ENCODE data around the gene RAF1. TPM values are rescaled to one million over a fixed set of nuclear protein-coding genes. Genes with fewer than 3 reads are reported as not detected.

RAF1 gene
- total and polyA plus RNA-seq, 9 of the 15 experiments (the other 6 are each of a cell fraction or from before 2014, with no cell fraction given), result 28.0 to 183 (median 85.6) TPM

GRCh38 chr3:12644331-12644937, 19.5 kb downstream of the RAF1 start (continued):
- TF ChIP-seq, protein P1, sequence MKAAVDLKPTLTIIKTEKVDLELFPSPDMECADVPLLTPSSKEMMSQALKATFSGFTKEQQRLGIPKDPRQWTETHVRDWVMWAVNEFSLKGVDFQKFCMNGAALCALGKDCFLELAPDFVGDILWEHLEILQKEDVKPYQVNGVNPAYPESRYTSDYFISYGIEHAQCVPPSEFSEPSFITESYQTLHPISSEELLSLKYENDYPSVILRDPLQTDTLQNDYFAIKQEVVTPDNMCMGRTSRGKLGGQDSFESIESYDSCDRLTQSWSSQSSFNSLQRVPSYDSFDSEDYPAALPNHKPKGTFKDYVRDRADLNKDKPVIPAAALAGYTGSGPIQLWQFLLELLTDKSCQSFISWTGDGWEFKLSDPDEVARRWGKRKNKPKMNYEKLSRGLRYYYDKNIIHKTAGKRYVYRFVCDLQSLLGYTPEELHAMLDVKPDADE (conservative IDR thresholded peaks at IDR 0.05; ENCODE audit: control insufficient read depth, low read depth, low read length), result no peak
- TF ChIP-seq IRF9 (tag; IDR thresholded peaks at IDR 0.05), result no peak

- peaks cover 26% of the 10 kb centered on the region for H4K20me1 ChIP-seq (replicated peaks; ENCODE audit: control insufficient read depth, insufficient read depth, low read length)
- H3K27me3 ChIP-seq (ENCODE audit: control insufficient read depth in 2 of 2, insufficient read depth in 2 of 2, low read length in 2 of 2), result no peaks in the 10 kb centered on the region
- FAIRE-seq (no peak), ATAC-seq (no peak), DNase-seq (ENCODE audit: extremely low read depth in 1 of 4, low spot score in 3 of 4) (no peak)
- H3K4me1 ChIP-seq (replicated peaks in 1 of 2; ENCODE audit: control insufficient read depth in 2 of 2, insufficient read depth in 2 of 2, low read length in 2 of 2), result peaks cover 10 to 15% of the 10 kb centered on the region in 2 experiments; a peak in 4 of 5 replicates
- 0% methylated on average over 1 of the region's 1 CpG for WGBS (ENCODE audit: insufficient coverage, low coverage, missing lambda C conversion rate)
- BruUV-seq (replicated peaks), result no TSS peak
- no peaks in the 10 kb centered on the region for H3K9me3 ChIP-seq (replicated peaks; ENCODE audit: control insufficient read depth, insufficient read depth, low read depth, low read length)
- H3K9ac ChIP-seq (ENCODE audit: insufficient read depth in 1 of 2, low read depth in 2 of 2, low read length in 2 of 2), result no peak overlapping the region
- no peak overlapping the region for H2AFZ ChIP-seq (ENCODE audit: low read depth, low read length)
- no peak overlapping the region for H3K4me2 ChIP-seq (ENCODE audit: insufficient read depth, low read length)
- peaks cover 85% of the 10 kb centered on the region for H3K79me2 ChIP-seq (ENCODE audit: control insufficient read depth, insufficient read depth, low read length)
- intact Hi-C loops (cut with micrococcal nuclease), result no loop called here
- in situ Hi-C loops (cut with MboI), result no loop called here
- POLR2A ChIA-PET, result interaction anchor here (0.6 to 2.0 kb wide), 4 partner anchors 9 to 29 kb away, joined by 3 to 6 read pairs (median 5); no protein-coding TSS in a partner anchor
- CTCF ChIA-PET (ENCODE audit: low intra/inter-chr PET ratio), result no interaction called here
- no peak overlapping the region for H3K4me3 ChIP-seq
- no peaks in the 10 kb centered on the region for H3K9me1 ChIP-seq (ENCODE audit: control insufficient read depth, insufficient read depth, low read length)
- H3K36me3 ChIP-seq (ENCODE audit: control insufficient read depth, insufficient read depth, low read length), result peaks cover 6% of the 10 kb centered on the region; the same call in 1 of the 3 replicates
- no peak overlapping the region for H3K27ac ChIP-seq (ENCODE audit: extremely low read depth, low read depth, low read length)
- TF ChIP-seq CBFB (CRISPR knock-in tag; IDR thresholded peaks at IDR 0.05) (no peak), RBM34 (IDR thresholded peaks at IDR 0.05; ENCODE audit: borderline replicate concordance, insufficient read depth, low read length) (no peak), JUNB (CRISPR knock-in tag; conservative IDR thresholded peaks at IDR 0.05) (no peak), MED1 (CRISPR knock-in tag; IDR thresholded peaks at IDR 0.05; ENCODE audit: borderline replicate concordance) (no peak), ZFPM2 (CRISPR knock-in tag; IDR thresholded peaks at IDR 0.05) (no peak), ZNF133 (CRISPR knock-in tag; IDR thresholded peaks at IDR 0.05) (no peak), CREB1 (IDR thresholded peaks at IDR 0.05) (no peak), CREB1 (CRISPR knock-in tag; IDR thresholded peaks at IDR 0.05) (no peak), TOE1 (IDR thresholded peaks at IDR 0.05; ENCODE audit: borderline replicate concordance) (no peak), TOE1 (CRISPR knock-in tag; IDR thresholded peaks at IDR 0.05; ENCODE audit: borderline replicate concordance, low read depth) (no peak), SP1 (CRISPR knock-in tag; IDR thresholded peaks at IDR 0.05) (no peak), MLLT1 (IDR thresholded peaks at IDR 0.05) (no peak), SUPT5H (IDR thresholded peaks at IDR 0.05) (no peak)
- TF ChIP-seq, protein P2, sequence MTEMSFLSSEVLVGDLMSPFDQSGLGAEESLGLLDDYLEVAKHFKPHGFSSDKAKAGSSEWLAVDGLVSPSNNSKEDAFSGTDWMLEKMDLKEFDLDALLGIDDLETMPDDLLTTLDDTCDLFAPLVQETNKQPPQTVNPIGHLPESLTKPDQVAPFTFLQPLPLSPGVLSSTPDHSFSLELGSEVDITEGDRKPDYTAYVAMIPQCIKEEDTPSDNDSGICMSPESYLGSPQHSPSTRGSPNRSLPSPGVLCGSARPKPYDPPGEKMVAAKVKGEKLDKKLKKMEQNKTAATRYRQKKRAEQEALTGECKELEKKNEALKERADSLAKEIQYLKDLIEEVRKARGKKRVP (CRISPR knock-in tag; IDR thresholded peaks at IDR 0.05), result no peak
Measured at GRCh38 chr3:12643724-12644123, 20.2 kb downstream of the RAF1 start.

Data from K562 (cell line).